Esophagus (tissue), 2 donors: ENCODE results near the gene FBN3. TPM values are rescaled to one million over a fixed set of nuclear protein-coding genes. Genes with fewer than 3 reads are reported as not detected.

Experiments used
- H3K27ac ChIP-seq, 2 donors: one replicate each; pipeline ENCODE4 v1.5.1; 2013; ENCODE audit warnings: low read depth in 2 of 2, mild to moderate bottlenecking in 2 of 2, inconsistent platforms in 1 of 2, low read length in 1 of 2, moderate library complexity in 1 of 2
- H3K27me3 ChIP-seq, 2 donors: one replicate each; pipeline ENCODE4 v1.6.1; 2013; ENCODE audit warnings: low read length in 2 of 2, control low read depth in 1 of 2, mild to moderate bottlenecking in 1 of 2; ENCODE audit not compliant: insufficient read depth in 2 of 2, control insufficient read depth in 1 of 2
- H3K36me3 ChIP-seq, 2 donors: one replicate each; pipeline ENCODE4 v1.6.1; 2013; ENCODE audit warnings: low read length in 1 of 2; ENCODE audit not compliant: control insufficient read depth in 2 of 2, insufficient read depth in 2 of 2
- H3K4me1 ChIP-seq, 2 donors: one replicate each; pipeline ENCODE4 v1.6.1; 2013; ENCODE audit warnings: low read length in 1 of 2; ENCODE audit not compliant: control insufficient read depth in 2 of 2, insufficient read depth in 2 of 2
- H3K4me3 ChIP-seq, 2 donors: one replicate each; pipeline ENCODE4 v1.5.1; 2013; ENCODE audit warnings: low read length in 2 of 2, mild to moderate bottlenecking in 2 of 2, low read depth in 1 of 2, moderate library complexity in 1 of 2
- H3K9me3 ChIP-seq, 2 donors: one replicate each; pipeline ENCODE4 v1.6.1; 2013; ENCODE audit warnings: mild to moderate bottlenecking in 2 of 2, low read depth in 1 of 2, low read length in 1 of 2, moderate library complexity in 1 of 2; ENCODE audit not compliant: control insufficient read depth in 2 of 2, insufficient read depth in 1 of 2
- WGBS, 2 donors: extraction: QIAGEN DNeasy Blood & Tissue Kit; methylation state at CpG; one replicate each; pipeline ENCODE4 v1.1.7; 2013; 5-methylcytosine and 5-hydroxymethylcytosine counted together
- polyA plus RNA-seq, 2 donors: library from polyadenylated mRNA; stranded (reverse); fragments of 200-250 nt; gene quantifications; one replicate each; pipeline ENCODE4 v1.2.3, GENCODE V29; 2013
- donor health status: healthy with polysubstance abuse.
- donor health status: Bipolar disorder and iron deficiency.

The FBN3 gene
- polyA plus RNA-seq, 2 donors = under 0.01 to 0.02 TPM

- H3K36me3 ChIP-seq = no peaks in the 10 kb centered on the region
- no peak overlapping the region for H3K27ac ChIP-seq
- no peaks in the 10 kb centered on the region for H3K9me3 ChIP-seq
- H3K4me3 ChIP-seq = no peak overlapping the region
- H3K4me1 ChIP-seq = peaks cover 0 to 2% of the 10 kb centered on the region in 2 donors
- H3K27me3 ChIP-seq = no peaks in the 10 kb centered on the region
- WGBS, 2 donors = 75 to 80% methylated on average over 14 of the region's 14 CpGs
Observed at GRCh38 chr19:8017808-8018207, 131.6 kb downstream of the FBN3 start.

Other genes with a start within 250 kb of the FBN3 start
- gene MAP2K7, start 245.7 kb downstream of the FBN3 start, polyA plus RNA-seq = 10 to 100 TPM; 12.8 to 35.1 TPM
- gene TGFBR3L, start 234.8 kb downstream of the FBN3 start, polyA plus RNA-seq = under 1 TPM in 1 of 2 donors, not detected in 1; 0.08 TPM
- 10 to 100 TPM in 1 of 2 donors, 1 to 10 TPM in 1; 5.6 to 11.3 TPM for gene SNAPC2, start 229.3 kb downstream of the FBN3 start, polyA plus RNA-seq
- gene CTXN1, start 223.5 kb downstream of the FBN3 start, polyA plus RNA-seq = 1 to 10 TPM; 1.4 to 3.0 TPM
- gene TIMM44, start 205.9 kb downstream of the FBN3 start, polyA plus RNA-seq = 10 to 100 TPM; 42.1 to 53.4 TPM
- 10 to 100 TPM in 1 of 2 donors, 1 to 10 TPM in 1; 6.5 to 25.8 TPM for gene ELAVL1, start 144.0 kb downstream of the FBN3 start, polyA plus RNA-seq
- under 1 TPM in 1 of 2 donors, not detected in 1; 0.14 TPM for gene CCL25, start 96.8 kb downstream of the FBN3 start, polyA plus RNA-seq
- 10 to 100 TPM; 67.7 to 70.0 TPM for gene CERS4, start 59.8 kb upstream of the FBN3 start, polyA plus RNA-seq
- gene CD320, start 158.8 kb upstream of the FBN3 start, polyA plus RNA-seq = 10 to 100 TPM in 1 of 2 donors, 1 to 10 TPM in 1; 9.4 to 17.9 TPM
- 100 to 1,000 TPM; 103 to 112 TPM for gene NDUFA7, start 171.8 kb upstream of the FBN3 start, polyA plus RNA-seq
- gene RPS28, start 171.9 kb upstream of the FBN3 start, polyA plus RNA-seq = 100 to 1,000 TPM; 725 to 804 TPM
- 1 to 10 TPM; 4.2 to 5.2 TPM for gene KANK3, start 193.7 kb upstream of the FBN3 start, polyA plus RNA-seq
- gene ANGPTL4, start 214.6 kb upstream of the FBN3 start, polyA plus RNA-seq = 100 to 1,000 TPM in 1 of 2 donors, 10 to 100 TPM in 1; 27.2 to 126 TPM
- 10 to 100 TPM; 60.8 to 75.3 TPM for gene RAB11B, start 240.8 kb upstream of the FBN3 start, polyA plus RNA-seq